ENCODE data around the gene WWC2.
"Not testable (repeated sequence)": the region's sequence is repeated elsewhere in the genome, so short reads cannot be mapped to it uniquely, and the experiment has no call there.

Gene WWC2

GRCh38 chr4:183304538-183304937 lies 205.5 kb downstream of the WWC2 start:
- no peak for DNase-seq

- DNase-seq, result no peak
These were observed 207.8 kb downstream of the WWC2 start for GRCh38 chr4:183306811-183307210.

- no peak for DNase-seq
These were observed 213.8 kb downstream of the WWC2 start for GRCh38 chr4:183312841-183313240.

DNA sequence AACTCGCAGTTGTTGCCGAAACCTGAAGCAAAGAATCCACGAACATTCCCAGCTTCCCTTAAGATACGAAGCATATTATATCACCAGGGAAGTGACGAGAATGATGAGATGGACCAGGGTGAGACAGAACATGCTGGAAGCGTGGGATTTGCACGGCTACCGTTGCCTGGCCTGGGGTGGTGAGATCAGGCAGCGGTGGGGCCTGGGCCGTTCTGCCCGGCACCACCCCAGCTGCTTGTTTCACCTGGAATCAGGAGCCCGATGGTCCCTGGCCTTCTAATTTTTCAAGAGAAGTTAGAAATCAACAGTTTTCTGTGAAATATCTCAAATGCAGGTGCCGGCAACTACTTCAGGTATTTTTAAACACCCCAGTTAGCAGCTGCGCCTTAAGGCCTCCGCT lies 215.3 kb downstream of the WWC2 start:
- DNase-seq, result no peak

DNA sequence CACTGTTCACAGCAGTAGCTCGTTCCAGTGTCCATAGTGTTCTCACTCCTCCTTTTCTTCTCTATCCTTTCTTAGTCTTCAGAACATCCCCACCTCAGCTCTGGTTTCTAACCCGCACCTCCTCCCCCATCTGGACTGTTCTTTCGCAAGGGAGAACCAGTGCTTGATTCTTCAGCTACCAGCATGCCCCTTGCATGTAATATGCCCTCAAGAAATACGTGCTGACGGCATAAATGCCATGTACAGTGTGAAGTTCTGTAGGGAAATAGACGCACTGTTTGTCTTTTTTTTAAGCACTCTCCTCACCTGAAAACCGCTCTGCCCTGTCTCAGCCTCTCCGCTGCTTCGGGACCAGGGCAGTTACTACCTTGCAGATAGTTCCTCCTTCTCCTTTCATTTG lies 215.7 kb downstream of the WWC2 start:
- no peak for DNase-seq

GRCh38 chr4:183318656-183319055 lies 219.6 kb downstream of the WWC2 start:
- DNase-seq, result no peak

GRCh38 chr4:183320211-183321059 lies 221.4 kb downstream of the WWC2 start, which contains the start of gene CLDN22:
CLDN22 (minus strand) TSS chr4:183320276; CDS start chr4:183320218, 58 bp downstream.
- DNase-seq, result no peak

DNA sequence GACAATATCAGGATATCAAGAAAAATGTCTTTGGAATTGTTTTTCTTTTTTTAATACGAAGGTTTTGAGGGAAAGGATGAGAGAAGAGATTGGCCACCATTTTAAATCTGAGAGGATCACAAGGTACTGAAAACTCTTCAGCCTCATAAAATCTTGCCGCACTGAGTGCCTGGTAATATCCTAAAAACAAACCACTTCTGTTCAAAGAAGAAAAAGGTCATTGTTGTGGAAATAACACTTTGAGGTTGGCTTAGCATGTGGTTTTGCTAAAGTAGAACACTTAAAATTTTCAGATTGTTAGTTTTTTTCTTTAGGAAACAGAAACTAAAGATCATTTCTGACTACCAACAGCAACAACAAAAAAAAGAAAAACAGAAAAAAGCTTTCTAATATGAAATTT lies 222.0 kb downstream of the WWC2 start:
- DNase-seq, result no peak

GRCh38 chr4:183321516-183321915 lies 222.5 kb downstream of the WWC2 start:
- no peak for DNase-seq

DNA sequence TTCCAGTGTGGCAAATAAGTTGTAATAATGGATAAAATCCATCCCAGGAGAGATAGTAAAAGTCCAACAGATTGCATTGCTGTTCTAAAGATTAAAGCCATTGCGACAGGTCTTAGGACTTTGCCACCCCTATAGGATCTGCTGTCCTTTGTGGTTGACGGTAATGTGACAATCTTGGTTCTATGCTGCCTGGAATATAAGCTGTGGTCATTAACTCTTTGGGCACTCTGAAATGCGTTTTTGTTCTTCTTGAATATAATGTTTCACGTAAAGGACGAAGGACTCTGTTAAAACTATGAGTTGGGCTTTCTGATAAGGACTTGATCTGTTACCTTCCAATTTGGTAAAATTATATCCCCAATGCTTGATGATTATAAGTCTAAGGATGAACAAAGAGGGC lies 223.3 kb downstream of the WWC2 start, which contains the start of gene CLDN24:
TSS of gene CLDN24 (minus strand) at position 101 of the 400 bp plus-strand sequence. CDS start at position 101, 0 bp downstream.
- no peak for DNase-seq

DNA sequence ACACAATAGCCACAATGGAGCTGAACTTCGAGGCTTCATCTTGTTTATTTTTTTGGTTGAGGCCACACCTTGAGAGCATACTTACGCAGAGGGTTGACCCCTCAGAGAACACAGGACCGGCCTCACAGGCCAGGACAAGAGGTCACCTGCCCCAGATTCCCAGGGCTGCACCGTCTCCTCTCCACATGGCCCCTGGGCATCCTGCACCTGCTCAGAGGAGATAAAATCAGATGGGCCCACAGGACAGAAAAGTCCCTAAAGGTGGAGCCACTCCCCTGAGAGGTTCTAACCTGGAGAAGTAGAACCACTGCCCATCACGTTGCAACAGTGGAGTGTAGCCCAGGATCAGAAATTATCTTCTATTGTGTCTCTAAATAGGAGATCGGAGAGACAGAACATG lies 224.2 kb downstream of the WWC2 start:
- no peak for DNase-seq

DNA sequence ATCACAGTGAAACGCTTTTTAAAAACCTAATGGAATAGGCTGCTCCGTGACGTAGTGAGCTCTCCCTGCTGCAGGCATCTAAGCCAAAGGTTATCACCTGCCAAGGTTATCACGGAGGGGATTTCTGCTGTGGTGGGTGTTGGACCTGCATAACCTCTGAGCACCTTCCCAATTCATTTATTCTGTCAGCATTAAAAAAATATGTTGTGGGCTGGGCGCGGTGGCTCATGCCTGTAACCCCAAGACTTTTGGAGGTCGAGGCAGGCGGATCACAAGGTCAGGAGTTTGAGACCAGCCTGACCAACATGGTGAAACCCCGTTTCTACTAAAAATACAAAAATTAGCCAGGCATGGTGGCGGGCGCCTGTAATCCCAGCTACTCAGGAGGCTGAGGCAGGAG lies 225.0 kb downstream of the WWC2 start:
- not testable (repeated sequence) for DNase-seq

GRCh38 chr4:183324619-183325018 lies 225.6 kb downstream of the WWC2 start:
- DNase-seq, result no peak

- not testable (repeated sequence) for DNase-seq
These were observed 227.3 kb downstream of the WWC2 start for GRCh38 chr4:183326387-183326786.

GRCh38 chr4:183326853-183327252 lies 227.8 kb downstream of the WWC2 start:
- DNase-seq, result no peak

GRCh38 chr4:183327827-183328226 lies 228.8 kb downstream of the WWC2 start:
- DNase-seq, result no peak

DNA sequence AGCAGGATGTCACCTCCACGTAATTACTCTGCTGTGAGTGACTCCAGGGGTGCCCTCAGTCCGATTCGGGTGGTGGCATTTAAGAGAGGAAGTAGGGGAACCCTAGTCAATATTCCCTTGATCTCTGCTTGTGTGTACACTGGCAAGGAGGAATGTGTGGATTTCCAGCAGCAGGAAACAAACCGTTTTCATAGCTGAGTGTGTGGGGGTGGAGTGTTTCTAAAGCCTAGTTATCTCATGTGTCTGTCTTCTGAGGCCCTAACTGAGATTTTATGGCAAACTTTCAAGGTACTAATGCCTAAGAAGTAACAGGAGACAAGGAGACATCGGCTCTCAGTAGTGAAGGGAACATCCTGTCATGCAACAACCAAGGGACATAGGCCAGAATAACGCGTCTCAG lies 229.8 kb downstream of the WWC2 start:
- no peak for DNase-seq

- no peak for DNase-seq
These were observed 230.2 kb downstream of the WWC2 start for GRCh38 chr4:183329244-183329643.

- no peak for DNase-seq
These were observed 231.1 kb downstream of the WWC2 start for GRCh38 chr4:183329954-183330742.

DNA sequence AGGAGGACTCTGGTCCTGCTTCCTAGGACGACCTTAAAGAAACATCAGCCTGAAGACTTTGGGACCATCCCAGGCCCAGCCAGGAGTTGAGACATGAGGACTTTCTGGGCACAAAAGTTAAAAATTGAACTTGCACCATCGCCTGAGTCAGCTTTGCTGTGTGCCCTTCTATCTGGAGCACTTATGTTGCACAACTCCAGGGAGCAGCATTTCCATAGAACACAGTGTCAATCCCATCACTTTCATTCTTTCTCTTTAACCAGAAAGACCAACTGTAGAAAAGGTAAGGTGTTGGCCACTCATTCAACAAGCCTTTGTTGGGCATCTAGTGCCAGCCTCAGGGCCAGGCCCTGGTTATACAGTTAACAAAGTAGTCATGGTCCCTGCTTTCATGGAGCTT lies 231.8 kb downstream of the WWC2 start:
- no peak for DNase-seq

- DNase-seq, result no peak
These were observed 233.4 kb downstream of the WWC2 start for GRCh38 chr4:183332447-183332846.

- DNase-seq, result no peak
These were observed 234.1 kb downstream of the WWC2 start for GRCh38 chr4:183333202-183333601.

DNA sequence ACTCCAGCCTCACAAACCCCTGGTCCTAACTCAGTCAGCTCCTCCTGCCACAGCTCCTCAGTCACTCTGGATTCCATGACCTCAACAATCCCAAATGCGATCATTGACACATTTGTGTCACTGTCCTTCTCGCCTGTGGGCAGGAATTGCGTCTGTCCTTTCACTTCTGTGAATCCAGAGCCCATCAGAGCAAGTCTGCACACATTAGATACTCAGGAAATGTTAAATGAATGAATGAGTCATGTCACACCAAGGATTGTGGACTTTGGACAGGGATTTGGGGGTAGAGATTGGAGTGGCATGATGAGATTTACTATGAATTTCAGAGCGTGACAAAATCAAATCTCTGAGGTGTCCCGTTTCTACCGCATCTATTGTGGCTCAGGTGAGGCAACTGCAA lies 234.9 kb downstream of the WWC2 start:
- no peak for DNase-seq

DNA sequence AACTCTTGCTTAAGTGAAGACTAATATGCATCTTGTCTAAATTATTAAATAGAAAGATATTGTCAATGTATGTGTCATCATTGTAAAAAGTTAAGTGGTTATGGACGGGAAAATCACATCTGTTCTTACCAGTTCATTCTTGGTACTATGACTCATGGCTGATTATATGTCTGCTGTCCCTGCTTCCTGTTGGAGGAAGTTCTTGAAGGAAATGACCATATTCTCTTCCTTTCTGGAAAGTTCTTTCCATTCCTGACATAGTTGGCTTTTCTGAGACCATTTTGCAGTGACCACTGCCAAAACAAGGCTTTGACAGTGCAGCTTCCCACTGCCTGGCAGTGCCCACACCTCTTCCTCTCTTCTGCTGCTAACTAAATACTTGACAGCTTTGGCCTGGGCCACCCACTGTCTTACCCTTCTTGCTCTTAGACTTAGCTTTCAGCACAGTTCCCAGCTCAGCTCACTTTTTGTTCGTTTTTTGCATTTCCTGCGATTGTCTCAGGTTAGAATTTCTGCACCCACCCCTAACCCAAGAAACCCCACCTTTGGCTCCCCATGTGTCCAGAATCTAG lies 236.4 kb downstream of the WWC2 start:
- DNase-seq, result no peak
